Stimulated activated CD8-positive, alpha-beta memory T cell treated with anti-CD3 and anti-CD28 coated beads, Interleukin-15, amount 100 ng/mL, for 48 hours (primary cell): ENCODE data around the gene SPAG9.

Source experiments
- DNase-seq, 2 donors: peaks; one replicate each; pipeline ENCODE4 v3.0.0-alpha.2; 2020; ENCODE audit warnings: low read depth in 2 of 2

SPAG9 gene

GRCh38 chr17:50918071-50918932 is 202.4 kb downstream of the SPAG9 start:
- no peak for DNase-seq

- no peak for DNase-seq
These were observed 203.3 kb downstream of the SPAG9 start for GRCh38 chr17:50917418-50917743.

GRCh38 chr17:50916708-50917417 is 203.8 kb downstream of the SPAG9 start:
- DNase-seq = no peak

- DNase-seq = no peak
These were observed 204.5 kb downstream of the SPAG9 start for GRCh38 chr17:50916026-50916707.

GRCh38 chr17:50914505-50915063 is 206.1 kb downstream of the SPAG9 start:
- DNase-seq = no peak

- no peak for DNase-seq
These were observed 207.5 kb downstream of the SPAG9 start for GRCh38 chr17:50913120-50913519.
